SH-SY5Y (cell line): ENCODE results near the gene HAND2.

Source experiments
- GATA2 ChIP-seq: IDR thresholded peaks from 2 replicates; pipeline ENCODE4 v1.6.1; 2011; ENCODE audit warnings: mild to moderate bottlenecking, low read depth, low read length
- GATA3 ChIP-seq: IDR thresholded peaks from 2 replicates; pipeline ENCODE4 v1.6.1; 2011; ENCODE audit warnings: low read depth, mild to moderate bottlenecking, low read length, moderate library complexity

GRCh38 chr4:173489514-173489913, 40.5 kb downstream of the HAND2 start:
- no peak for TF ChIP-seq GATA3
- no peak for TF ChIP-seq GATA2
